ENCODE measurements around the gene KCNJ9.

KCNJ9 gene

DNA sequence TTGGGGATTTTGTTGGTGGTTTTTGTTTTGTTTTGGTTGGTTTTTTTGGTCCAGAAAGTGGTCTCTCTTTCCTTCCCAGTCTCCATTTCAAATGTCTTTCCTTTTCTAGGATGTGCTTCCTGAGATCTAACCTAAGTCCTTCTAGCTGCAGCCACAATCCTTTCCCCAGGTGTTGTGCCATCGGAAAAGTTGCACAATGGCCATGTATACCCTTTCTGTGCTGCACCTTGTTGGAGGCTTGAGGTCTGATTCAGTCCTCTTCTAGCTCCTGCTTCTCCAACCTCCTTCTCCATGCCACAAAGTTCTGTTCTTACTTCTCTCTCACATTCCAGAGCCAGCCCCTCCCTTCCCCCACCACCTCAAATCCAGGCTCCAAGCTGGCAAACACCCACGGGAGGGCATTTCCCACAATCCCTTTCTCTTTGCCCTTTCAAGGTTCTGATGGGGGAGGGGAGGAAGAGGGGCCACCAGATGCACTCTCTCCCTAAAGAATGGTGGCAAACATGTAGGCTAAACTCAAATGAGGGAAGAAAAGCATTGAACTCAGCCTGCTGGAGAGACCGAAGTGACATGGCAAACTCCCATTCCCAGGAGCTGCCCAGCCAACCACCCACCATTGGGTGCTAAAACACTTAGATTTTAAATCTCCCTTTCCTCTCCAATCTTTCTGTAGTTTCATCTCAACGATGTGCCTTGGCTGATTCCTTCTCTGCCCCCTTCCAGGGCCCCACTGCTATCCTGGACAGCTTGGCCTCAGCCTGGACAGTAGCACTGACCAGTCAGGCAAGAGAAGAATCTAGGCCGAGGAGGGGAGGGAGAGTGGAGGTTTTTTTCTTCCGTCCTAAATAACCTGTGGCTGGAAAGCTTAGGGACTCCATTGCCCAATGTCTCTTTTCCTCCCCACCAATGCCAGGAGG lies 14.3 kb upstream of the KCNJ9 start:
- no peak for DNase-seq

DNA sequence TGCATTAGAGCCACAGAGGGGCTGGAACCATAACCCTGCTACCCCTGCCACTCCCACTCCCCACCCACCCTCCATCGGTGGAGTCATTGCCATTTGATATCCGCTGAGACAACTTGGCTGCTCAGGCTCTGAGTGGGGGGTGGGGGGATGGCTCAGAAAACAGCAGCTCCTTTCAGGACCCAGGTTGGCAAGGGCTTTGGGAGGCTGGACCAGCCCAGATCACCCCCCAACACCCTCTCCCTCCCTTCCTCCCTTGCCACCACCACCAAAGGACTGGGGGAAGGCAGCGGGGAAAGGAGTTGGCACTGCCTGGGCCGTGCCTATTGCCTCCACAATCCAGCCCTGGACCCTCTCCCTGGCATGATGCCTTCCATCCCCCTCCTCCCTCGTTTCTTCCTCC lies 13.1 kb upstream of the KCNJ9 start:
- DNase-seq, result no peak

- DNase-seq, result no peak
These were observed 11.7 kb upstream of the KCNJ9 start, which contains the start of gene KCNJ10 for GRCh38 chr1:160069460-160070231. Gene KCNJ10 (minus strand): TSS chr1:160070160. CDS start chr1:160042532, 27,628 bp downstream.

- peak; percentile 66 for DNase-seq
These were observed 10.8 kb upstream of the KCNJ9 start for GRCh38 chr1:160070243-160071163.

DNA sequence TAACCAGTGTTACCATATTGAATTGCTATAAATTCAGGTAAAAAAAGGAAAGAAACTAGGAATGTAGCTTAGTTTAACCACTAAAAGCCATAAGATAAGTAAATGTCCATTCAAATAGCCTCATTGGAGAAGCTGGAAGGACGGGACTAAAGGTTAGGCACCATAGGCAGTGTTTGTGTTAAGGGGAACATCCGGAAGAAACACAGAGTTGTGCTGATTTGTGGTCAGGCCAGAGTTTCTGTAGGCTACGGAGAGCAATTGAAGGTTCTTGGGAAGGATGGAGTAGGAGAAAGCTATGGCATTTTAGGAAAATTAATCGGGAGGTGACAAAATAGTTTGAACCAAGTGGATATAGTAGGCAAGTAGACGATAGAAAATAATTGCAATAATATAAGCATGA lies 10.0 kb upstream of the KCNJ9 start:
- no peak for DNase-seq

DNA sequence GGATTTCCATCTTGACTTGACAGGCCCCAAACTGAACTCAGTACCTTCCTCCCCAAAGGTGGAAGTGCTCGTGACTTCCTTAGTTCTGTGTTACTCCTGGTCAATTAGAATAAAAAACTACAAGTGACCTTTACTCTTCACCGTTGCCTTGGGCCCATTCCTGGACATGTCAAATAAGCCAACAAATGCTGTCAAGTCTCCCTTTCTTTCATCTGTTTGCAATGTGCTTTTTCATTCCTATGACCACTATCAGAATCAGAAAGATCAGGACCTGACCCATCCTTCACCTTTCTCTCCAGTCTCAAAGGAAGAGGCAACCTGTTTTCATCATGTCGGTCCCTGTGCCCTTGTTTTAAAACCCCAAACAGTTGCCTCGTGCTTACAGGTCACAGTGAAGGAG lies 6.5 kb upstream of the KCNJ9 start:
- DNase-seq, result no peak

GRCh38 chr1:160075836-160076235 lies 5.5 kb upstream of the KCNJ9 start:
- no peak for DNase-seq

DNA sequence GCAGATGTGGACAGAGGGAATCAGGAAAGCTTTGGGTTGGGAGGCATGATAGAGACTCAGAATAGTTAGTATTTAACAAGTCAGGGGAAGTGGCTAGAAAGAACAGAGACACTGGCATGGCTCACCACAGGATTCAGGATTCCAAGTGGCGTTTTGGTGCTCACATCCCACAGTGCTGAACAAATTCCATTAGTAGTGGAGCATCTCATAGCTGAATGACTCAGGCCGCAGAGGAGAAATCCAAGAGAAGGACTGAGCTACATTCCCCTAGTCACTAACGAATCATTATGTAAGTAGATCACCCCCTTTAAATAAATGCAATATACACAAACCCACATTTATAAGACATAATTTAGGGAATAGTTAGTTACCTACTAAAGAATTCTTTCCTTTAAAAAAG lies 5.0 kb upstream of the KCNJ9 start:
- DNase-seq, result no peak

DNA sequence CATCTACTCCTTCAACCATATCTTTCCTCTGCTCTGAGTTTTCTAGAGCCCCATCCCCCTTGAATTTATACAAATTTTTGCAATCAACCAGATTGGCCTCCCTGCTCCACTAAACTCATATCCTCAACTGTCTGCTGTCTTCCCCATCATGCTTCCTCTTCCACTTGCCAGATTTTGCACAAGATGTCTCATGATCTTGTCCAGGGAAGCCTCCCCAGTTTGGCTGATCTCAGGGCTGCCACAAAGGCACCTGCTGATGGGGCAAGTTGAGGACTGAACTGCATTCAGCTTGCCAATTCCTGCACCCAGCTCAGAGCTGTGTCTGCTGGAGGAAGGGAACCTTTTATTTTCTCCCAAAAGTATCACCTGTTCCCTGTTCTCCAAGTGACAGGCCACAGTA lies 3.9 kb upstream of the KCNJ9 start:
- no peak for DNase-seq

DNA sequence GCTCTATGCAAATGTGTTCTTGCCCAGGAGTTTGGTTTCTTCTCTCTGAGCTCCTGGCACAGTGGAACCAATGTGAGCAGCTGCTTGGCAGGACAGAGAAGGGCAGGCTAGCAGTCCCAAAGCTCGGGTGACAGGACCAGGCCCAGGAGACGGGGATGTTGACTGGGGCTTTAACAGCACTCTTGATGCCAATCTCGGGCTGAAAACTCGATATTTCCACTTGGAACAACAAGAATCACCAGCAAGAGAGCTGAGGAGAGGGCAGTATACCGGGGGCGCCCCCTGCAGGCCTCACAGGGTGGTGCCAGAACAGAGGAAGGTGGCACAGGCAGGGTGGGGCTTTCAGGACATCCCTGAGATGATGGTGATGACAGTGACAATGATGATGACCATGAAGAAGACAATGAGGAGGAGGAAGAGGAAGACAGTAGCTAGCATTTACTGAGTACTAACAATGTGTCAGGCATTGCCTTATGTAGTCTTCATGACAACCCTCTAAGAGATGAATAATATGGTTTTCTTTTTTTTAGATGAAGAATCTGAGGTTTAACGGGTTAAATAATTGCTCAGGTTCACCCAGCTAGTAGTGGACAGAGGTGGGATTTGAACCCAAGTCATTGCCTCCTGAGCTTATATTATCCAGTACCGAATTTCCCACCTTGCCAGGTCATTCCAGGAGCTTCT lies 2.7 kb upstream of the KCNJ9 start:
- peak; percentile 46 for DNase-seq

DNA sequence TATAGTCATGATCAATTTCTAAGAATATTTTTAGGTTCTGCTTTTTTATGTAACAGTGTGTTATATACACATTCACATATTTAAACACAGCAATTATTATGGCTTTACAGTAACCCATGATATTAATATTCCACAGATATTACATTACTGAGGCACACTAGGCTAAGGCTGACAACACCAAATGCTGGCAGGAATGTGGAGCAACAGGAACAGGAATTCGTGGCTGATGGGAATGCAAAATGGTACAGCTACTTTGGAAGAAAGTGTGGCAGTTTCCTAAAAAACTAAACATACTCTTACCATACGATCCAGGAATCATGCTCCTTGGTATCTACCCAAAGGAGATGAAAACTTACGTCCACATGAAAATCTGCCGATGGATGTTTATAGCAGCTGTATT lies 1.9 kb upstream of the KCNJ9 start:
- no peak for DNase-seq

DNA sequence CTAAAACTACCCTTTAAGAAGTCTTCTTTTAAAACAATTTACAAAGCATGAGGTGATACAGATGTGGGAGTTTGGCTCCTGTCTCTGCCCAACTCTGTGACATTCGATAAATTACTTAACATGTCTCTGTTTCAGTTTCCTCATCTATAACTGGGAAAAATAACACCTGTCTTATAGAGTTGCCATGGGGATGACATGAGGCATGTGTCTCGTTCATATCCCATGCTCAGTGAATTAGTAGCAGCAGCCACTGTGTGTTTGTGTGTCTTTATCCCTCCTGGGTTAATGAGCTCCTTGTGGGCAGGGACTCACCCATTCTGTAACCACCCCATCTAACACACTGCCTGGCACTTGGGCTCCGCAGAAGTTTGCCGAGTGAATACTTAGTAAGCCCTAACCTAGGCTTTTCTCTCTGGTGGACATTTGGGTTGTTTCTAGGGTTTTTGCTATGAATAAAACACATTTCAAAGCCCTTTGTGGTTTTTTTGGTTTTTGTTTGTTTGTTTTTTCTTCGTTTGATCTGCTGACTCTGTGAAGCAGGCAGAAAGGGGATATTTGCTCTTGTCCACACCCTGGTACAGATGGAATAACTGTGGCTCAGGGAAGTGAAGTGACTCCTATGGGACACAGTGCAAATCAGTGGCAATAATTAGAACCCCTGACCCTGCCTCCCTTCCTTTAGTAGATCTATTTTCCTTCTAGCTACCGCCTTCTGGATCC lies 797 bp upstream of the KCNJ9 start:
- DNase-seq, result no peak

DNA sequence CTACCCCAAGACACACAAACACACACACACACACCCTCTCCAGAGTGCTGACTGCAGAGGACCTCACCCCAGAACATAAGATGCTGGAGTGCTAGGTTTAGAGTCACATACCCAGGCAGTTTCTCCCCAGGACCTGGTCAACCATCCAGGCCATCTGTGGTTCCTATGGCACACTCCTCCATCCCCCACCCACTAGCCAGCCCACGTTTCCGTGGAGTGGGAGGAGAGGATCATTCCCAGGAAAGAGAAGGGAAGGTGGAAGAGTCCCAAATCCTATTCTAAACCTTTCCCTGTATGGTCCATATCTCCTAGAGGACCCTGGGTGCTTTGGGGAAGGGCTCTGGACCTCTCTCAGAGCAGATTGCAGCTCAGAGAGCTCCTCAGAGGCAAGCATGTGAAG lies 1.1 kb downstream of the KCNJ9 start:
- no peak for DNase-seq

- DNase-seq, result no peak
These were observed 1.6 kb downstream of the KCNJ9 start for GRCh38 chr1:160082926-160083325.

GRCh38 chr1:160083968-160084770 lies 2.8 kb downstream of the KCNJ9 start:
- no peak for DNase-seq

DNA sequence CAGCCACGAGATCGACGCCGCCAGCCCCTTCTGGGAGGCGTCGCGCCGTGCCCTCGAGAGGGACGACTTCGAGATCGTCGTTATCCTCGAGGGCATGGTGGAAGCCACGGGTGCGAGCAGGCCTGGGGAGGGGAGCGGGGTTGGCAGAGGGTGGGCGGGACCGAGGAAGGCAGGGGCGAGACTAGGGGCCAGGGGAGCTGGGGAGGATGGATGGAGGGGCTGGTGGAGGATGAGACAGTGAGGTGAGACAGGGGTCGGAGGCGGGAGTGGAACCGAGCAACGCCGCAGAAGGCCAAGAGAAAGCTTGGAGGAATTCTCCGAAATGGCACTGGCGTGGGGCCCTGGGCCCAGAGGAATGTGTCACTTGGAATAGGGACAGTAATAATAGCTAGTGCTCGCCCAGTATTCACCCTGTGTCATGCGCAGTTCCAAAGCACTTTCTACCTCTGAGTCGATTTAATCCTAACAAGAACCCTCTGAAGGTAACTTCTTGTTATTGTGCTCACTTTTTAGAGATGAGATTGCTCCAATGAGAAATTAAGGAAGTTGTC lies 3.5 kb downstream of the KCNJ9 start:
- no peak for DNase-seq

- DNase-seq, result peak; percentile 71
These were observed 4.5 kb downstream of the KCNJ9 start for GRCh38 chr1:160085686-160086455.

DNA sequence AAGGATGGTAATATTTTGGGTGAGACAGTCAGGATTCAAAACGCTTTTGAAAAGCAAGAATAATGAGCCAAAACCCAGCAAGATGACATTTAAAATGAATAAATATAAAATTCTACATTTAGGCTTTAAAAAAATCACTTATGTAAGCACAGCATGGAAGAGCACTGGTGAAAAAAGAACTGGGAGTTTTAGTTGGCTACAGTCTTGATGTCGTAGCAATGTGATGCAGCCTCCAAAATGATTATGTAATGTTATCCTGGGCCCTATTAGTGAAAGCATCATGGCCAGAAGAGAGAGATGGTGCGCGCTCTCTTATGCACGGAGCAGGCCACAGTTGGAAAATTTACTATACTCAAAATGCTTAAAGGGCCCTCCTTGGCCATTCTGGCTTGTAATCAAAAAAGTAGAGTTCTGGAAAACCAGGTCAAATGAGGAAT lies 5.1 kb downstream of the KCNJ9 start:
- DNase-seq, result no peak

GRCh38 chr1:160087118-160087662 lies 5.9 kb downstream of the KCNJ9 start:
- no peak for DNase-seq

Data from EL (cell line).